PC-9 (cell line): ENCODE data around the gene AIRE. TPM values are rescaled to one million over a fixed set of nuclear protein-coding genes. Genes with fewer than 3 reads are reported as not detected.

Experiments used
- BruUV-seq: library from RNA; stranded (reverse); fragments of 400-500 nt; replicated peaks from 2 replicates; lab custom pipeline; 2021; lab: Mats Ljungman, UMichigan
- CTCF ChIA-PET: fragments of 300-600 bp; sonication (Branson Sonifier 250); formaldehyde crosslinking; loops from one replicate; lab custom pipeline; 2022; ENCODE audit warnings: antibody characterized with exemption; lab: Charles Lee
- POLR2A ChIA-PET: fragments of 300-600 bp; sonication (Branson Sonifier 250); formaldehyde crosslinking; loops from one replicate; lab custom pipeline; 2022; ENCODE audit warnings: antibody characterized with exemption; ENCODE audit not compliant: unreplicated experiment; lab: Charles Lee
- DNase-seq, 2 experiments: peaks; one replicate each; pipeline versions ENCODE4 v3.0.0 to v3.0.0-alpha.2; 2015 to 2022; ENCODE audit warnings: mixed read lengths in 1 of 2
- H2AFZ ChIP-seq: fragments of 200-600 bp; sonication (generic); 2 replicates; pipeline ENCODE4 v1.8.1; 2017; ENCODE audit warnings: antibody characterized with exemption
- H3F3A ChIP-seq: fragments of 200-600 bp; sonication (generic); 2 replicates; pipeline ENCODE4 v1.8.1; 2017; ENCODE audit warnings: antibody characterized with exemption, mild to moderate bottlenecking, low read depth; ENCODE audit not compliant: insufficient read depth
- H3K27ac ChIP-seq: fragments of 200-600 bp; sonication (generic); 2 replicates; pipeline ENCODE4 v1.6.1; 2016; ENCODE audit warnings: mixed run types
- H3K27me3 ChIP-seq: fragments of 200-600 bp; sonication (generic); 2 replicates; pipeline ENCODE4 v1.6.1; 2016; ENCODE audit warnings: low read depth, mixed run types; ENCODE audit not compliant: insufficient read depth
- H3K36me3 ChIP-seq: fragments of 200-600 bp; sonication (generic); 2 replicates; pipeline ENCODE4 v1.6.1; 2016; ENCODE audit warnings: low read depth, mixed run types
- H3K4me1 ChIP-seq: fragments of 200-600 bp; sonication (generic); replicated peaks from 2 replicates; pipeline ENCODE4 v1.6.1; 2016; ENCODE audit warnings: mixed run types; ENCODE audit not compliant: insufficient read depth
- H3K4me2 ChIP-seq: fragments of 200-600 bp; sonication (generic); 2 replicates; pipeline ENCODE4 v1.6.1; 2017; ENCODE audit warnings: mixed run types
- H3K4me3 ChIP-seq: fragments of 200-600 bp; sonication (generic); 2 replicates; pipeline ENCODE4 v1.6.1; 2016; ENCODE audit warnings: mixed run types
- H3K79me2 ChIP-seq: fragments of 200-600 bp; sonication (generic); 2 replicates; pipeline ENCODE4 v1.6.1; 2017; ENCODE audit warnings: low read depth, mixed run types
- H3K9me2 ChIP-seq: fragments of 200-600 bp; sonication (generic); 2 replicates; pipeline ENCODE4 v1.8.1; 2017; ENCODE audit warnings: mild to moderate bottlenecking; ENCODE audit not compliant: insufficient read depth
- H3K9me3 ChIP-seq: fragments of 200-600 bp; sonication (generic); 2 replicates; pipeline ENCODE4 v1.8.1; 2016; ENCODE audit warnings: low read depth; ENCODE audit not compliant: insufficient read depth
- H4K20me1 ChIP-seq: fragments of 200-600 bp; sonication (generic); 2 replicates; pipeline ENCODE4 v1.8.1; 2017; ENCODE audit not compliant: insufficient read depth
- CTCF ChIP-seq: fragments of 200-600 bp; sonication (generic); conservative IDR thresholded peaks from 2 replicates; pipeline ENCODE4 v1.6.1; 2017; ENCODE audit warnings: mixed run types, antibody characterized with exemption, mild to moderate bottlenecking, moderate library complexity
- EZH2 ChIP-seq: fragments of 200-600 bp; sonication (generic); IDR thresholded peaks from 2 replicates; pipeline ENCODE4 v1.8.0; 2017; ENCODE audit warnings: antibody characterized with exemption, low read depth
- intact Hi-C: fragments of 100-400 bp; cut with micrococcal nuclease; formaldehyde crosslinking; loops from one replicate; pipeline ENCODE4 v1.10.0; 2022; ENCODE audit not compliant: unreplicated experiment
- total RNA-seq: library from RNA; stranded (reverse); gene quantifications from 2 replicates; pipeline ENCODE4 v1.2.3, GENCODE V29; 2021

AIRE gene
- total RNA-seq, 1 experiment from 2014 or later = not detected

- BruUV-seq = no TSS peak
- no peaks in the 10 kb centered on the region for H3K27me3 ChIP-seq
- CTCF ChIA-PET = no interaction called here
- H4K20me1 ChIP-seq = no peaks in the 10 kb centered on the region
- H3K9me2 ChIP-seq = no peaks in the 10 kb centered on the region
- H3F3A ChIP-seq = peaks cover 10% of the 10 kb centered on the region; the same call in 1 of the 2 replicates
- H3K4me3 ChIP-seq = no peak overlapping the region
- H3K36me3 ChIP-seq = no peaks in the 10 kb centered on the region
- POLR2A ChIA-PET = no interaction called here
- TF ChIP-seq CTCF = no peak
- no peak for TF ChIP-seq EZH2
- intact Hi-C loops = no loop called here
- H3K4me2 ChIP-seq = no peak overlapping the region
- peaks cover 18% of the 10 kb centered on the region; the same call in 1 of the 2 replicates for H3K4me1 ChIP-seq
- no peaks in the 10 kb centered on the region for H3K79me2 ChIP-seq
- no peaks in the 10 kb centered on the region for H3K9me3 ChIP-seq
- H3K27ac ChIP-seq = no peak overlapping the region
- DNase-seq = no peak
- no peak overlapping the region for H2AFZ ChIP-seq
These were observed 10.0 kb downstream of the AIRE start for GRCh38 chr21:44295646-44296045.

- H2AFZ ChIP-seq = no peak overlapping the region
- CTCF ChIA-PET = no interaction called here
These were observed 10.4 kb downstream of the AIRE start for GRCh38 chr21:44296103-44296519.

GRCh38 chr21:44296916-44297315 is 11.2 kb downstream of the AIRE start:
- Histone ChIP-seq H2AFZ (no peak overlapping the region), H3K79me2 (peaks cover 7% of the 10 kb centered on the region; the same call in 1 of the 2 replicates), H3K4me2 (no peak overlapping the region), H3K4me3 (no peak overlapping the region), H3K36me3 (no peaks in the 10 kb centered on the region), H3K27me3 (no peaks in the 10 kb centered on the region), H3K27ac (no peak overlapping the region), H3K4me1 (peaks cover 25% of the 10 kb centered on the region; the same call in 1 of the 2 replicates), H3F3A (peaks cover 10% of the 10 kb centered on the region; the same call in 1 of the 2 replicates), H4K20me1 (peaks cover 4% of the 10 kb centered on the region; the same call in 1 of the 2 replicates), H3K9me2 (no peaks in the 10 kb centered on the region), H3K9me3 (no peaks in the 10 kb centered on the region)
- TF ChIP-seq CTCF (no peak), EZH2 (no peak)
- ChIA-PET POLR2A (no interaction called here), CTCF (interaction anchor here (0.6 kb wide), 1 partner anchor 12 kb away, joined by 3 read pairs; no protein-coding TSS in a partner anchor)
- intact Hi-C loops = no loop called here
- no peak for DNase-seq
- BruUV-seq = no TSS peak

More at GRCh38 chr21:44296103-44296519, 10.4 kb downstream of the AIRE start:
- no peaks in the 10 kb centered on the region for H3K36me3 ChIP-seq
- no peaks in the 10 kb centered on the region for H3K9me3 ChIP-seq
- no peaks in the 10 kb centered on the region for H3K27me3 ChIP-seq
- no peak overlapping the region for H3K27ac ChIP-seq
- POLR2A ChIA-PET = no interaction called here
- no peak overlapping the region for H3K4me3 ChIP-seq
- peaks cover 4% of the 10 kb centered on the region; the same call in 1 of the 2 replicates for H3K79me2 ChIP-seq
- H3K4me1 ChIP-seq = peaks cover 23% of the 10 kb centered on the region; the same call in 1 of the 2 replicates
- DNase-seq = no peak
- H4K20me1 ChIP-seq = peaks cover 4% of the 10 kb centered on the region; the same call in 1 of the 2 replicates
- TF ChIP-seq CTCF (no peak), EZH2 (no peak)
- intact Hi-C loops = no loop called here
- BruUV-seq = no TSS peak
- H3K4me2 ChIP-seq = no peak overlapping the region
- no peaks in the 10 kb centered on the region for H3K9me2 ChIP-seq
- peaks cover 10% of the 10 kb centered on the region; the same call in 1 of the 2 replicates for H3F3A ChIP-seq
